ENCODE data around the gene PLCB1. TPM values are rescaled to one million over a fixed set of nuclear protein-coding genes. Genes with fewer than 3 reads are reported as not detected.

The PLCB1 gene
- total RNA-seq, 1 experiment from 2014 or later: 6.8 TPM

DNA sequence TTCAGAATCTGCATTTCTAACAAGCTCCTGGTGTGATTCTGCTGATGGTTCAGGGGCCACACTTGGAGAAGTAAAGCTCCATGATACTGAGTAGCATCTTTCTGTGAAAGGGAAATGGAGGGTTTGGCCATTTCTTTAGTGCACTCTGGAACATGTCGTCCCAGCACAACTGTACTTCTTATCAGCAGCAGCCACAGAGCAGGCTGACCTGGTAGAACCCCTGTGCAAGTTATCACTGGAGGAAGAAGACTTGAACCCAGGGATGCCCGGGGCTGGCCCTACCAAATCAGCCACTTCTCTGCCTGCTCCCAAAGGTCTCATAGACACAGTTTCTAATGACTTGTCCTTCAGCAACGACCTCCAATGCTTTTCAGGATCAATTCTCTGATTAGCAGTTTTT lies 582.1 kb downstream of the PLCB1 start:
- intact Hi-C loops (cut with micrococcal nuclease; ENCODE audit: unreplicated experiment): no loop called here

DNA sequence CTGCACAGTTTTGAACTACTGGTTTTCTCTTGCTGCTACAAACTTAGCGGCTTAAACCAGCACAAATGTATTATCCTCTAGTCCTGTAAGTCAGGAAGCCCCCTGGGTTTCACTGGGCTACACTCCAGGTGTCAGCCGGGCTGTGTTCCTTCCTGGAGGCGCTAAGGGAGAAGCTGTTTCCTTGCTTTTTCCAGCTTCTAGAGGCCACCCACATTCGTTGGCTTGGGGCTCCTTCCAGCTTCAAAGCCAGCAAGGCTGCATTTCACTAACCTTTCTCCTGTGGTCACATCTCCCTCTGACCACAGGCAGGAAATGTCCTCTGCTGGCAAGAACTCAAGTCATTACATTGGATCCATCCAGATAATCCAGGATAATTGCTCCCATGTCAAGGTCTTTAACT lies 586.2 kb downstream of the PLCB1 start:
- peaks cover 11% of the 10 kb centered on the region for H3K4me1 ChIP-seq (ENCODE audit: insufficient read depth, low read length, poor library complexity, severe bottlenecking)
- CTCF ChIA-PET: no interaction called here
- H3K27me3 ChIP-seq (replicated peaks; ENCODE audit: insufficient read depth, low read depth, low read length, poor library complexity): no peaks in the 10 kb centered on the region
- BruUV-seq (replicated peaks): no TSS peak
- H3K27ac ChIP-seq (ENCODE audit: low read depth, low read length, poor library complexity, severe bottlenecking): no peak overlapping the region
- no peaks in the 10 kb centered on the region for H3K36me3 ChIP-seq (ENCODE audit: insufficient read depth, low read length, poor library complexity, severe bottlenecking)
- H3K9me3 ChIP-seq (ENCODE audit: low read depth, low read length, poor library complexity, severe bottlenecking): no peaks in the 10 kb centered on the region
- no peak overlapping the region for H3K4me3 ChIP-seq (ENCODE audit: low read depth, low read length, poor library complexity, severe bottlenecking)
- POLR2A ChIA-PET (ENCODE audit: low non-redundant PET): no interaction called here
- TF ChIP-seq EZH2 (IDR thresholded peaks at IDR 0.05; ENCODE audit: borderline replicate concordance, low read depth, low read length, poor library complexity, severe bottlenecking): no peak
- TF ChIP-seq, protein P1, sequence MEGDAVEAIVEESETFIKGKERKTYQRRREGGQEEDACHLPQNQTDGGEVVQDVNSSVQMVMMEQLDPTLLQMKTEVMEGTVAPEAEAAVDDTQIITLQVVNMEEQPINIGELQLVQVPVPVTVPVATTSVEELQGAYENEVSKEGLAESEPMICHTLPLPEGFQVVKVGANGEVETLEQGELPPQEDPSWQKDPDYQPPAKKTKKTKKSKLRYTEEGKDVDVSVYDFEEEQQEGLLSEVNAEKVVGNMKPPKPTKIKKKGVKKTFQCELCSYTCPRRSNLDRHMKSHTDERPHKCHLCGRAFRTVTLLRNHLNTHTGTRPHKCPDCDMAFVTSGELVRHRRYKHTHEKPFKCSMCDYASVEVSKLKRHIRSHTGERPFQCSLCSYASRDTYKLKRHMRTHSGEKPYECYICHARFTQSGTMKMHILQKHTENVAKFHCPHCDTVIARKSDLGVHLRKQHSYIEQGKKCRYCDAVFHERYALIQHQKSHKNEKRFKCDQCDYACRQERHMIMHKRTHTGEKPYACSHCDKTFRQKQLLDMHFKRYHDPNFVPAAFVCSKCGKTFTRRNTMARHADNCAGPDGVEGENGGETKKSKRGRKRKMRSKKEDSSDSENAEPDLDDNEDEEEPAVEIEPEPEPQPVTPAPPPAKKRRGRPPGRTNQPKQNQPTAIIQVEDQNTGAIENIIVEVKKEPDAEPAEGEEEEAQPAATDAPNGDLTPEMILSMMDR (conservative IDR thresholded peaks at IDR 0.05; ENCODE audit: low read depth, low read length): no peak
- peak; percentile 39 for DNase-seq (ENCODE audit: low spot score)
- intact Hi-C loops (cut with micrococcal nuclease; ENCODE audit: unreplicated experiment): loop anchor here (2.0 kb wide), 1 partner anchor 585 kb away; the partner anchor contains the start of gene PLCB1

More for the DNA sequence above, 582.1 kb downstream of the PLCB1 start:
- no peaks in the 10 kb centered on the region for H3K36me3 ChIP-seq (ENCODE audit: insufficient read depth, low read length, poor library complexity, severe bottlenecking)
- DNase-seq (ENCODE audit: low spot score): no peak
- H3K27me3 ChIP-seq (replicated peaks; ENCODE audit: insufficient read depth, low read depth, low read length, poor library complexity): no peaks in the 10 kb centered on the region
- H3K27ac ChIP-seq (ENCODE audit: low read depth, low read length, poor library complexity, severe bottlenecking): no peak overlapping the region
- H3K4me1 ChIP-seq (ENCODE audit: insufficient read depth, low read length, poor library complexity, severe bottlenecking): peaks cover 11% of the 10 kb centered on the region
- H3K4me3 ChIP-seq (ENCODE audit: low read depth, low read length, poor library complexity, severe bottlenecking): no peak overlapping the region
- ChIA-PET CTCF (no interaction called here), POLR2A (ENCODE audit: low non-redundant PET) (no interaction called here)
- BruUV-seq (replicated peaks): no TSS peak
- TF ChIP-seq, protein P1 (conservative IDR thresholded peaks at IDR 0.05; ENCODE audit: low read depth, low read length): no peak
- TF ChIP-seq EZH2 (IDR thresholded peaks at IDR 0.05; ENCODE audit: borderline replicate concordance, low read depth, low read length, poor library complexity, severe bottlenecking): no peak
- no peaks in the 10 kb centered on the region for H3K9me3 ChIP-seq (ENCODE audit: low read depth, low read length, poor library complexity, severe bottlenecking)

DNA sequence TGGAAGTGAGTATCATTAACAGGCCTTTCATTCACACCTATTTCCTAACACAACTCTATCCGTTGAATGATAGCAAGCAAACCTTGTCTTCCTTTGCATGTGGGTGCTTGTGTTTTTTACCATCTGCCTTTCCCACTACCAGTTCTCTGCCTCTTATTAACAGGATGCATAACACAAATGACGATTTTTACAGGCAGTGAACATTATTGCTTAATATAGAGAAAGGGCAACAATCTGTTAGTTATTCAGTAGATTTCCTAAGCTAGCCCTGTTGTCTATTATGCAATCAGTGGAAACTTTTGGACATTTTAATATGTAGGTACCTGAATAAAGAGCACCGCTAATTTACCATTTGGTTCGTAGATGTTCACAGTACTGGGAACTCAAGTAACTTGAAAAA lies 588.0 kb downstream of the PLCB1 start:
- H3K9me3 ChIP-seq (ENCODE audit: low read depth, low read length, poor library complexity, severe bottlenecking): no peaks in the 10 kb centered on the region
- ChIA-PET CTCF (interaction anchor here (1.1 to 3.0 kb wide), 3 partner anchors 676 to 784 kb away, joined by 4 to 24 read pairs (median 5); no protein-coding TSS in a partner anchor), POLR2A (ENCODE audit: low non-redundant PET) (no interaction called here)
- no peak overlapping the region for H3K27ac ChIP-seq (ENCODE audit: low read depth, low read length, poor library complexity, severe bottlenecking)
- no peaks in the 10 kb centered on the region for H3K36me3 ChIP-seq (ENCODE audit: insufficient read depth, low read length, poor library complexity, severe bottlenecking)
- no peak for TF ChIP-seq EZH2 (IDR thresholded peaks at IDR 0.05; ENCODE audit: borderline replicate concordance, low read depth, low read length, poor library complexity, severe bottlenecking)
- TF ChIP-seq, protein P1 (conservative IDR thresholded peaks at IDR 0.05; ENCODE audit: low read depth, low read length): no peak
- no TSS peak for BruUV-seq (replicated peaks)
- no peaks in the 10 kb centered on the region for H3K27me3 ChIP-seq (replicated peaks; ENCODE audit: insufficient read depth, low read depth, low read length, poor library complexity)
- intact Hi-C loops (cut with micrococcal nuclease; ENCODE audit: unreplicated experiment): loop anchor here (2.0 to 10.0 kb wide), 5 partner anchors 333 to 1953 kb away; partner anchors contain the start of gene BMP2
- no peak for DNase-seq (ENCODE audit: low spot score)
- H3K4me3 ChIP-seq (ENCODE audit: low read depth, low read length, poor library complexity, severe bottlenecking): no peak overlapping the region
- peaks cover 11% of the 10 kb centered on the region for H3K4me1 ChIP-seq (ENCODE audit: insufficient read depth, low read length, poor library complexity, severe bottlenecking)
